B cell (primary cell): ENCODE data around the gene B9D2.

Experiments used
- EZH2 ChIP-seq: IDR thresholded peaks from 2 replicates; pipeline ENCODE4 v1.6.1; 2012; ENCODE audit warnings: borderline replicate concordance, low read depth, mild to moderate bottlenecking, moderate library complexity, low read length; ENCODE audit not compliant: insufficient read depth, poor library complexity, severe bottlenecking
- TF ChIP-seq, protein P1 (sequence below): fragments of 200-600 bp; IDR thresholded peaks from one replicate; pipeline ENCODE4 v1.8.0; 2022; ENCODE audit warnings: antibody characterized with exemption, mild to moderate bottlenecking

GRCh38 chr19:41320185-41320518 lies 43.8 kb downstream of the B9D2 start:
- TF ChIP-seq, protein P1, sequence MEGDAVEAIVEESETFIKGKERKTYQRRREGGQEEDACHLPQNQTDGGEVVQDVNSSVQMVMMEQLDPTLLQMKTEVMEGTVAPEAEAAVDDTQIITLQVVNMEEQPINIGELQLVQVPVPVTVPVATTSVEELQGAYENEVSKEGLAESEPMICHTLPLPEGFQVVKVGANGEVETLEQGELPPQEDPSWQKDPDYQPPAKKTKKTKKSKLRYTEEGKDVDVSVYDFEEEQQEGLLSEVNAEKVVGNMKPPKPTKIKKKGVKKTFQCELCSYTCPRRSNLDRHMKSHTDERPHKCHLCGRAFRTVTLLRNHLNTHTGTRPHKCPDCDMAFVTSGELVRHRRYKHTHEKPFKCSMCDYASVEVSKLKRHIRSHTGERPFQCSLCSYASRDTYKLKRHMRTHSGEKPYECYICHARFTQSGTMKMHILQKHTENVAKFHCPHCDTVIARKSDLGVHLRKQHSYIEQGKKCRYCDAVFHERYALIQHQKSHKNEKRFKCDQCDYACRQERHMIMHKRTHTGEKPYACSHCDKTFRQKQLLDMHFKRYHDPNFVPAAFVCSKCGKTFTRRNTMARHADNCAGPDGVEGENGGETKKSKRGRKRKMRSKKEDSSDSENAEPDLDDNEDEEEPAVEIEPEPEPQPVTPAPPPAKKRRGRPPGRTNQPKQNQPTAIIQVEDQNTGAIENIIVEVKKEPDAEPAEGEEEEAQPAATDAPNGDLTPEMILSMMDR, result no peak
- no peak for TF ChIP-seq EZH2
